DOHH2 (cell line): ENCODE measurements around the gene EIF2S3B.

Source experiments
- CTCF ChIP-seq: fragments of 200-600 bp; sonication (generic); IDR thresholded peaks from one replicate; pipeline ENCODE4 v1.5.1; 2014; ENCODE audit warnings: antibody characterized with exemption, mild to moderate bottlenecking, low read depth, low read length; ENCODE audit not compliant: poor library complexity, severe bottlenecking
- EZH2phosphoT487 ChIP-seq: fragments of 200-600 bp; sonication (generic); IDR thresholded peaks from 2 replicates; pipeline ENCODE4 v1.6.1; 2017; ENCODE audit warnings: borderline replicate concordance, mild to moderate bottlenecking, antibody characterized with exemption, low read length, moderate library complexity, mixed read lengths

DNA sequence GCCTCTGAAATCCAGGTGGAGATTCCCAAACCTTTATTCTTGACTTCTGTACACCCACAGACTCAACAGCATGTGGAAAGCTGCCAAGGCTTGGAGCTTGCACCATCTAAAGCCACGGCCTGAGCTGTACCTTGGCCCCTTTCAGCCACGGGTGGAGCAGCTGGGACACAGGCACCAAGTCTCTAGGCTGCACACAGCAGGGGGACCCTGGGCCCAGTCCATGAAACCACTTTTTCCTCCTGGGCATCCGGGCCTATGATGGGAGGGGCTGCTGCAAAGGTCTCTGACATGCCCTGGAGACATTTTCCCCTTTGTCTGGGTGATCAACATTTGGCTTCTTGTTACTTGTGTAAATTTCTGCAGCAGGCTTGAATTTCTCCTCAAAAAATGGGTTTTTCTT, 32.0 kb downstream of the EIF2S3B start:
- TF ChIP-seq CTCF (no peak), EZH2phosphoT487 (no peak)
